ENCODE results near the gene TOX2.

The TOX2 gene

DNA sequence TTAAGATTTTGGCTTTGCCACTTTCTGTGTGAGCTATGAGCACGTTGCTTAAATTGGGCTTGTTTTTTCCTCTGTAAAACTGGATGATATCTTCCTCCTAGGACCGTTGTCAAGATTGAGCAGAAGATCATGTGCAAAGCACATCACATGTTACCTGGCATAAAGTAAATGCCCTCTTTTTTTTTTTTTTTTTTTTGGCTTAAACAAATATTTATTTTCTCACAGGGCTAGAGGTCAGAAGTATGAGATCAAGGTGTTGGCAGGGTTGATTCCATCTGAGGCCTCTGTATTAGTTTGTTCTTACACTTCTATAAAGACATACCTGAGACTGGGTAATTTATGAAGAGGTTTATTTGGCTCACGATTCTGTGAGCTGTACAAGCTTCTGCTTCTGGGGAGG is 42.7 kb downstream of the TOX2 start:
- DNase-seq (ENCODE audit: low read depth, low spot score): no peak

DNA sequence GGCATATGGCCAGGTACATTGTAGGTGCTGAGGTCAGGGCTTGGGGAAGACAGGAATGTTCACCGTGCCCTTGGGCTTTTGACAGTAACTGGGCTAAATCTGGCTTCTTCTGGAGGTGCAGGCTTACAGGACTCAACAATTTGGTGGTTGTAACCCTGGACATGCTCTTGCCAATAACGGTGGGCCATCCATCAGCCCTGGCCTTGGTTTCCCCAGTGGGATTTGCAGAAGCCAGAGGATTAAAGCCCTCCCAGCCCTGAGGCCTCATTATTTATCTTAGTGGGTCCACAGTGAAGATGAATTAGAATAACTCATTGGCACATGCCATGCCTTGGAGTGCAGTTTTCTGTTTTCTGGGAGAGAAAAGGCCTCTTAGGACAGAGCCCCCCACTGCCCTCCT is 44.0 kb downstream of the TOX2 start:
- DNase-seq (ENCODE audit: low read depth, low spot score): no peak

DNA sequence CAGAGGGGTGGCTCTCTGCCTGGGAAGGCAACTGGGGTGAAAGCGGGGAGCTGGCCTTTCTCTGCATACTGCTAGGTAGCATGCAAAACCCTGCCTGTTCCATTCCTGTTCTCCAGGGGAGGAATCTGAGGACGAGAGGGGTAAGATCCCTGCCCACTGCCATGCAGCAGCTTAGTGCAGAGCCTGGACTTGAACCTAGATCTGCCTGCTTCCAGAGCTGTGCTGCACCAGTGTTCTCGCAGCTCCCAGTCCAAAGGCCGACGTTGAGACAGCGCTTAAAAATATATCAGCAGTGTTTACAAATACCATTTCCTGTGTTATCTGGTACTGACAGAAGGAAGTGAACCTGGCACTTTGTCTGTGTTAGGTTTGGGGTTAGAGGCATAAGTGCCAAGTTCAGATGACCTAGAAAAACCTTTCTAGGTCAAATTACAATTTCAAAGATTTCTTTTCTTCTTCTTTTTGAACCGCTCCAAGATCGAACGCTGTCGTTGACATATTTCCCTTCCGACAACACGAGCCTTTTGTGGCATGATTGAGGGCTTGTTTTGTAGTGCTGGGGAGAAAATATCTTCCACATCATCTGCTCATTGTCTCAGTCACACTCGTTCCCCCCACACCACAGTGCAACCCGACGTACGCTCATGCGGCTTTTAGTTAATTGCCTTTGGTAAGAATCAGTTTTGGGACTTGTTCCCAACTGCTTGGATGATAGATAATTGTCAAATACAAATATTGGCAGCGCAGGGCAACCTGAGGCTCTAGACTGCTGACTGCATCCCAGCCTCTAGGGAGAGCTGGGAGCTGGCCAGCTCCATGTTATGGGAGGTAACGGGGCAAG is 44.6 kb downstream of the TOX2 start:
- no peak for DNase-seq (ENCODE audit: low read depth, low spot score)

DNA sequence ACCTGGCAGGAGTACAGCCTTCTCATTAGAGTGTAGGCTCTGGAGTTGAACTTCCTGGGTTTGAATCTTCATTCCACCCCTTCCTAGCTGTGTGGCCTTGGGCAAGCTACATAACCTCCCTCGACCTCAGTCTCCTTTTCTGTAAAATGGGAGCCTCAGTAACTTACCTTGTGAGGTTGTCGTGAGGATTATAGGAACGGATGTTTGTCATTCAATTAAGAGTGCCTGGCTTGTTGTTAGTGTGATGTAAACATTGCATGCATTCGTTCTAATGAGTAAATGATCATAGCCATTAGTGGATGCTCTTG is 45.2 kb downstream of the TOX2 start:
- DNase-seq (ENCODE audit: low read depth, low spot score): no peak

DNA sequence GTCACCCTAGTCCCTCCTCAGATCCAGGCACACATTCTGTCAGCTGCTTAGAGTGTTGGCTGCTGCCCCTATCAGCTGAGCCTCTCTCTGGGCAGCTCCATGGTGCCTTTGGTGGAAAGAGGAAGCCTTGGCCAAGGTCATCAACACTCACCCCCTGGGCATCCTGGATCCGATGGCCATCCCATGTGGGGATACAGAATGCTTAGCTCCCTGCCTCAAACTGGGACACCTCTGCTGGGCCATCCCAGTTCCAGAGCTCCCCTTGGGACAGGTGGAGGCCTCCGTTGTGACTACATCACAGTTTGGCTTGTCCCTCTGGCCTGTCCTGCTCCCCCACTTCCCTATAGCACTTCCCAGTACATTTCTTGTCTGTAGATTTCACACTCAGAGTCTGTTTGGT is 45.6 kb downstream of the TOX2 start:
- no peak for DNase-seq (ENCODE audit: low read depth, low spot score)

DNA sequence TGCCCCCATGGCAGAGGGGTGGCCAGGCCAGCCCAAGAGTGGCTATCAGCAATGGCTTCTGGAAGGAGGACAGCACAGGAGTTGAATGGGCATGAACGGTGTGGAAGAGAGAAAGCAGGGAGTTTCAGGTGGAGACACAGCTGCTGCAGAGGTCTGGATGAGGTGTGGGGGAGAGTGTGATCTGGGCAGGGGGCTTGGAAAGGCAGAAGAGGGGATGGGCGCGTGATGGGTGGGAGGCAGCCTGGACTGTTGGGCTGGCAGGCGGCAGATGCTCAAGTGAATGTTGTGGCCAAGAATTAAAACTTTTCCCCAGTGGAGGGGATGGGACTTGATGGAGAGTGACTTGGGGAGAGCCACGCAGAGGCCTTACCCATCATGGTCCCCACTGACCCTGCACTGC is 46.5 kb downstream of the TOX2 start:
- DNase-seq (ENCODE audit: low read depth, low spot score): no peak

DNA sequence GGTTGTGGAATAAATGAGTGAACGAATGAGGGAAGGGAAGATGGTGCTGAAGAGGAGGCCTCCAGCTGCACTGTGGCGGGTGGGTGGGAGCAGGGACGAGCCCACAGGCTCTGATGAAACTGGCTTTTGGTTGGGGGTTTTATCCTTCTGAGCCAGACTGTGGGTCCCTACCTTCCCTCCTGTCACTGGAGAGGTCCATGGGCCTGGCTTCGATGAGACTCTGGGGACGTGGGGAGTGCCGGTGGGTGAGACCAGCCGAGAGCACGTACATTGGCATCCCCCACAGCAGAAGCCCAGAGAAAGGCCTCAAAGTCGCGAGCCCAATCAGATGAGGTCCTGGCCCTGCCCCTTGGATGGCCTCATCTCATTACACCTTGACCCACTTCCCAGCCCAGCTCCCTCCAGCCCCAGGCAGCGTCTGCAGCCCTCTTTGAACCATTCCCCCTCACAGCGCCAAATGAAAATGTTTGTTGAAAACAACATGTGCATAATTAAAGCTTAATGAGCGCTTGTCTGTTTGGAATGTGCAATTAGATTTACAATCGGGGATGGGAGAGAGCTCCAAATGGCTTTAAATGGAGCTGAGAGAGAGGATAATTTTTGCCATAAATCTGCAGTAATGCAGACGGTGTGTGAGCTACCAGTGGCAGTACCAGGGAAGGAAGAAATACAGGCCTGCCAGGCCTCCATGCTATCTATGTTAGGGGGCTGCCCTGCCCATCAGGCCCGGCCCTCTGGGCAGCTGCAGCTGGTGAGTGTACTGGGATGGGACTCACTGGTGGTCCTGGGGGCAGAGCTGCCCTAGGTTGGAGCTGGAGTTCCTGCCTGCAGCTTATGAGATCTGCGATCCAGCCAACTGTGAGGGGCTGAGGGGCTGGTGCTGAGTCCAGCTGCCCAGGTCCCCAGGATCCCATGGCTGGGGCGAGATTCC is 47.2 kb downstream of the TOX2 start:
- no peak for DNase-seq (ENCODE audit: low read depth, low spot score)

DNA sequence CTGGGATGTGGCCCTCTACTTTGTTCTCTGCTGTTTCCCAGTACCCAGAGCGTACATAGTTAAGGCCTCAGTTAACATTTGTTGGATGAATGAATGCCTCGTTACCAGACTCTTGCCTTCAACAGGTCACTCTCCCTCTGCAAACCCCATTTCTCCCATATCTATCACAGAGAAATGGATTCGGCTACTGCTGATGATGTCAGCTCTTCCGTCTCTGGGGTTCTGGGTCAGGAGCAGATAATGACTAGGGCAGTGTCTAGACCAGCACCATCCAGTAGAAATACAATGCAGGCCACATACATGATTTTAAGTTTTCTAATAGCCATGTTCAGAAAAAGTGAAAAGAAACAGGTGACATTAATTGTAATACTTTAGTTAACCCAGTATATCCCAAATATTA is 47.9 kb downstream of the TOX2 start:
- DNase-seq (ENCODE audit: low read depth, low spot score): no peak

DNA sequence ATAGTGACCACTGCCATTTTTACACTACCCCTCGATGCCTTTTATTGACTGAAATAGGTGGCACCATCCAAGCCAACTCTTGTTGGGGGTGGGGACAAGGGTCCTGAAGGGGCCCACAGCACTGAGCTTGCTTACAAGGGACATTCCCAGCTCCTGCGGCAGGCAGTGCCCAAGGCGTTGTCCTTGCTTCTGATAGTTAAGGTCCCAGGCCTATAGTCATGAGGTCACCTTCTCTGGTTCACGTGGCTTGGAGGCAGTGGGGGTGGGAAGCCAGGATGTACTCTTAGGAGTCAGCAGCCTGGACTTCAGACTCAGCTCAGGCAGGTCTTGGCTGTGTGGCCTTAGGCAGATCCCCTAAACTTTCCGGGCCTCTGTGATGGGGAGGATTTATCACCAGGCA is 48.6 kb downstream of the TOX2 start:
- DNase-seq (ENCODE audit: low read depth, low spot score): no peak

DNA sequence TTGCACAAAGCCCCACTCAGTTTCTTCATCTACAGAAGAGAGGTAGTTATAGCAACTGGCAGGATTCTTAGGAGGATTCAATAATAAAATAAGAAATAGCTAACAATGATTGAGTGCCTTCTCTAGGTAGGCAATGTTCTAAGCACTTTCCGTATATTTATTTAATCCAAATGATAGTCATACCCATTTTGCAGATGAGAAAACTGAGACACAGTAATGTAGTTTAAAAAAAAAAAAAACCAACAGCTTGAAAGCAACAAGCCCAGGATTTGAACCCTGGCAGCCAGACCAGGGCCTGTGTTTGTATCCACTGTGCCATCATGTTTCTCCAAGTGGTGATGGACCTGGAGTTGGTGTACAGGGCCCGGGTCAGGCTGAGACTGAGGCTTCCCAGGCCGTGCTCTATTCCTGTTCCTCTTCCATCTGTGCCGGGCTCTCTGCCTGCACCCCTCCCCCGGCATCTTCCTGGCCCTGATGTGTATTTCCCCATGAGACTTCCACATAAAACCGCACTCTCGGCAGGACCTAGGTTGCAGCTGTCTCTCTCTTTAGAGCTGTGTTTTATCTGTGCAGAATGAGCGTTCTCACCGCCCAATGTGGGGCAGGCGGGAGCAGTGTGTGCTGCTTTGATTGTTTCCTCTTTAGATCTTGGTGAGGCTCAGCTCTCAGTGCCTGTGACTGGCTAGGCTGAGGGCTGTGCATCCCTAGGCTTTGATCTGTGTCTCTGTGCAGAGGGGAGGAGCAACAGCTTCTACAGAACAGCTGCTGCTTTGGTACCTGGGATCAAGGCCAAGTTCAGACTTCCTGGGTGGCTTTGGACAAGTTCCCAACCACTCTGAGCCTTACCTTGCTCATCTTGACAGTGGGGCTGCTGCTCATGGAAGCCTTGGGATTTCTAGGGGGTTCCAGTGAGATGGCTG is 49.5 kb downstream of the TOX2 start:
- no peak for DNase-seq (ENCODE audit: low read depth, low spot score)

DNA sequence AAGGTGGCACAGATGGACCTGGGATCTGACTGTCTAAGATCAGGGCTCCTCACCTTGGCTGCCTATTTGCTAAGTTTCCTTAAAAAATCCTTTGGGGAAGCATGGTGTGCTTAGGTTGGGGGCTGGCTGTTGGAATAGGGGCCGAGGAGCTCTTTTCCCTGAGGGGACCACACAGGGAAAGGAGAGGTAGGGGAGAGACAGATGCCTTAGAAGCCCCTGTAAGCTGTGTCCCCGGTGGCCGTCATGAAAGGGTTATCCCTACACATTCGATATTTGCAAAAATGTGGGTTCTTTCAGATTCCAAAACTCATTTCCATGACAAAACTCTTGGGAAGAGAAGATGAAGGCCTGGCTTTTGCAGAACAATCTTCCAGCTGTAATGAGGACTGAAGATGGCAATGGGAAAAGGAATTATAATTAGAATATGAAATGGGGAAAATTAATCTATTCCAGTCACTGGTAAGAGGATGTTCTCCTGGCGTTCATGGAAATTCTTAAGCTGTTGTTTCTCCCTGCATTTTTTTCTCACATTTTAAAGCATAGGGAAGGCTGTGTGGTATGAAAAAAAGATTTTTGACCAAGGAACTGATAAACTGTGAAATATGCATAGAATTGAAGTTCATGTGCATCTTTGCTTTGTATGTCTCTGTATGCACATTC is 53.8 kb downstream of the TOX2 start:
- DNase-seq (ENCODE audit: low read depth, low spot score): no peak

DNA sequence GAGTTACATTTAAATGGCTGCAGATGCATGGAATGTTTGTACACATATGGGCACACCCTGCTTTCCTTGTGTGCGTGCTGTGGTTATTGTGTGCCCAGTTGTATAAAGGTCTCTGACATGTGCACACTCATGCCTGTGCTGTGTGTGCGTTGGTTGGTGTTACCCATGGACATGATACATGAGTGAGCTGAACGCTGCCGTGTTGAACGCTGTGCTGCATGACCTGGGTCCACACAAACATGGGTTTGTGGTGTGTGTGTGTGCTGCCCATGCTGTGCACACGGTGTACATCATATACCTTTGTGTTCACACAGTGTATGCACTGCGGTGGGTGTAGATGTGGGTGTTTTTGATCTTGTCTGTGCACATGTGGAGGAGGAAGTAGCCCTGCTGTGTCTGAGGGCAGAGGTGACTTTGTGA is 54.4 kb downstream of the TOX2 start:
- no peak for DNase-seq (ENCODE audit: low read depth, low spot score)

DNA sequence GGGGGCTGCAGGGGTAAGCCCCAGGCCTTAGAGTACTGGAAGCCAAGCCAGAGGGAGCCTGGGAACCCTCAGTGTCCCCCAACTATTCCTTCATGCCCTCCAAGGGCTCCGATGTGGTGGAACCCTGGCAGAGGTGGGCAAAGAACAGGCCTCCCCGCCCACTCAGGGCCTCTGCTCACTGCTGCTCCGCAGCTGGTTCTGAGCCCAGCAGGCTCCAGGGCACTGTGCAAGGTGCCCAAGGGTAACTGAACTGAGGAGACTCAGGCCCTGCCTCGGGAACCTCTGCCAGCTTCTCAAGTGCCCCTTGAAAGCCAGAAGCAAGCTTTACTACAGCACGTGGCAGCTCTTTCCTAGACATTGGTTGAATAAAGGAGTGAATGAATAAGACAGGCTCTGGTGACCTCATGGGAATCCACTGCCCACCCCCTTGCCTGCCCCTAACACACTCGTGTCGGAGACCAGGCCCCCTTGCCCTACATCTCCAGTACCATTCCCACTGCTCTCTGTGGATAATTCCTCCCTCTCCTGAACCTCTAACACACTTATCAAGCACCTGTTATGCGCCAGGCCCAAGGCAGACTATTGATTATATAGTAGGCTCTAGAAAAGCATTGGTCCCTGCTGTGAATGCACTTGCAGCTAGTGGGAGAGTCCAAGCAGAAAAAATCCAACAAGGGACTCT is 55.0 kb downstream of the TOX2 start:
- no peak for DNase-seq (ENCODE audit: low read depth, low spot score)

DNA sequence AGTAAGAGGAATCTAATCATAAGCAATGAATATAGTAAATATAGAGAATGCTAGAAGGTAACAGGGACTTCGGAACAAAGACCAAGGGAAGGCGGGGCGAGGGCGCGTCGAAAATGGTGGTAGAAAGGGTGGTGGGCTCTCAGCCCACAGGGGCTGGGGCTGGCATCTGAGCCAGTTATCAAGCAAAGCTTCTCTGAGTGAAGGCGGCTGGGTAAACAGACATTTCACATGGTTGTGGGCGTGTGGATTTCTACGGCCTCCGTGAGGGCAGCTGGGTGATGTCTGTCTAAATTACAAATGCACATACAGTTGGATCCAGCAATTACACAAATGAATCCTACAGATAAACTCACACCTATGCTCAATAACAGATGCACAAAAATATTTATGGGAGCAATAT is 56.6 kb downstream of the TOX2 start:
- DNase-seq (ENCODE audit: low read depth, low spot score): no peak

DNA sequence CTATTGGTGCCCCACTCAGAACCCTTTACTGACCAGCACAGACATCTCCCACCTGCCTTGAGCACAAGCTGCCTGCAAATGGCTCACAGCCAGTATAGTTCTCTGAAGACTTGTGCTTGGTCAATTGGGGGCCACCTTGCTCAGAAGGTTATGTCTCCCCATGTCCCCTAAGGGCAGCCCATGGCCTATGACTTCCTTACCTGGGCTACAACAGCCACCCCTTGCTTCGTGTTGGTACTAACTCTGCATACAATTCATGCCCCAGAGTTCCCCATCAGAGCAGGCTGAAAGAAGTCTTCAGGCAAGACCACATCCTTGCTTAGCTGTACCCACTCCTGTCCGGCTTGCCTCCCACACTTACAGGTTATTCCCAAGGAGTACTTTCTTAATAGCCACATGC is 57.4 kb downstream of the TOX2 start:
- no peak for DNase-seq (ENCODE audit: low read depth, low spot score)

DNA sequence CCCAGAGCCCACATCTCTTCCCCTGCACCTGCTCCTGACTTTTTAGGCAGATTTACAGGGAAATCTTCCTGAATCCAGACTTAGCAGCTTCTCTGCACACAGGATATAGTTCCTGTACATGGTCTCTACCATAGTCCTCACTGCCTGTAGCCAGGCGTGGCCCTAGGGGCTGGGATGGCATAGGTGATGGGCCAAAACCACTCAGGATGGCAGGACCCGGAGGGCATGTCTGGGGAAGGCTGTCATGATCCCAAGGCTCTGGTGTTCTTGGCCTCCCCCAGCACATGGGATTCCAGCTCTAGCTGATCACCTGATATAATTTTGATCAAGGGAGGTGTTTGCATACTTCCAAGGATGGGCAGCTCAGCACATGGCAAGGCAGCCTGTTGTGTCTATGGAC is 58.0 kb downstream of the TOX2 start:
- DNase-seq (ENCODE audit: low read depth, low spot score): no peak

DNA sequence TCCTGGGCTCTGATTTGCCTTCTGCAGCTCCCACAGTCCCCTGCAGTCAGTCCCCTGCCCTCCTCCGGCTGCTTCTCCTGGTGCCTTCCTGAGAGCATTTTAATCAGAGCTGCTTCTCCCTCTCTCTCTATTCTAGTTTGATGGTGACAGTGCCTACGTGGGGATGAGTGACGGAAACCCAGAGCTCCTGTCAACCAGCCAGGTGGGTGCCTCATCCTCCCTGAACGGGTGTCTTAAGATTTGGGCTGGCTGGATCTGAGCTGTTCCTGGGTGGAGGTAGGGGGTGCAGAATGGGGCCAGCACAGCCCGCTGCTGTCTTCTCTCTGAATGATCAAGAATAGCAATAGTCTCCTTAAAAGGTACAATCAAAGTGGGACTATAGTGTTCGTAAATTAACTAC is 58.6 kb downstream of the TOX2 start:
- no peak for DNase-seq (ENCODE audit: low read depth, low spot score)

DNA sequence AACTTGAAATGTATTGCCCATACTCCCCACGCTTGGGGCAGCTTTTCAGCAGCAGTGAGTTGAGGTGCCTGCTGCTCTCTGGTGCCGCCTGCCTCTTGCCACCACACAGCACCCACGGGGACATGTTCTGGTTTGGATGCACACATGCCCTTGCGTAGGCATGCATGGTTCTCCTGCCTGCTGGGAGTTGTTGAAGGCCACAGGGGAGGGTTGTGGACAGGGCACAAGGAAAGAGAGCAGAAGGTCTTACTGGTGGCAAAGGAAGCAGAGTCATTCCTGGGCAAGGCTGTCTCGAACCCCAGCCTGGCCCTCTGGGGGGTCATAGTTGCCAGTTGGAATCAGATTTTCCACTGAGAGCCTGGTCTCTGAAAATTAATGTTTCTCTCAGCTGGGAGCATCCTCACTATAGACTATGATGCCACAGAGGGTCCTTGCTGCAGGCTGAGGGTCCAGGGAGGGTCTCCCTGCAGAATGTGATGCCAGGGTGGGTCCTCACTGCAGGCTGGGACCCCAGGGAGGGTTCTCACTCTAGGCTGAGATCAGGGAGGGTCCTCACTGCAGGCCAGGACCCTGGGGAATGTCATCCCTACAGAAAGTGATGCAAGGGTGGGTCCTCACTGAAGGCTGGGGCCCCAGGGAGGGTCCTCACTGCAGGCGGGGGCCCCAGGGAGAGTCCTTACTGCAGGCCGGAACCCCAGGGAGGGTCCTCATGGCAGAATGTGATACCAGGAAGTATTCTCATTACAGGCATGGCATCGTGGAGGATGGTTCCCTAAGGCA is 59.2 kb downstream of the TOX2 start:
- DNase-seq (ENCODE audit: low read depth, low spot score): no peak

DNA sequence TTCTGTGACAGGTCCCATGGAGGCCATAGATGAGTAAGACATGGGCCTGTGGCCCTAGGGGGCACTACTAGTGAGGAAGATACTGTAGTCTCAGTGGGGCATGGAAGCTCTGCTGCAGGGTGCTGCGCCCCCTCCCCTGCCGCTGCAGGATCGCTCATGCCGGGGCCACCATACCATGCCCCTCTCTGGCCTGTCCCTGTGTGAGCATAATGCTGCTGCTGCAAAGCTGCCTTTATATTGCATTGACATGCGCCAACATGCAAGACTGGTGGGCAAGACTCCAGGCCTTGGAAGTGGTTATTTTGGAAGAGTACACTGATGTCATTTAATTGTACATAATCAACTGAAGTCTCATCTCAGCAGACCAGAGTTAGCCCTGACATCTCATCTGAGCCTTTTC is 60.0 kb downstream of the TOX2 start:
- no peak for DNase-seq (ENCODE audit: low read depth, low spot score)
